ENCODE results near the gene CXXC1.
A peak's percentile ranks its signal among the peaks of the same experiment; 100 is the strongest.
"Not testable (repeated sequence)": the region's sequence is repeated elsewhere in the genome, so short reads cannot be mapped to it uniquely, and the experiment has no call there.

The CXXC1 gene

DNA sequence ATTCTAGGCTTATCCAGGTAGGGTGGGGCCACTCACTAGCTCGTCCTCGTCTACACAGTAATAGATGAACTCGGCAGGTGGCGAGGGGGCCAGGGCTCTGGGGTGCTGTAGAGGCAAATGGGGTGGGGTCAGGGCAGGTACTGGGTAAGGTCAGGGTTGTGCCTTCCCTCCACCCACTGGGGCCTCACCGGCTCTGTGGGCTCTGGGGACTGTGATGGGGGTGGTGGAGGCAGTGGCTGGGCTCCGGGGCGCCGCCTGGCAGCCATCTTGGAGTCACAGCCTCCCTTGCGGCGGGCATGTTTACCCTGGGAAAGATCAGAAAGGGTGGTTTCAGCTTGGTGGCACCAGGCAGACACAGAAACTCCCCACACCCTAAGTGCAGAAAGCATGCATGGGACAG is 12.6 kb downstream of the CXXC1 start:
- DNase-seq (ENCODE audit: low read depth in 2 of 2), result no peak

- DNase-seq (ENCODE audit: low read depth in 2 of 2), result no peak
Measured at GRCh38 chr18:50274044-50274442, 13.4 kb downstream of the CXXC1 start.

DNA sequence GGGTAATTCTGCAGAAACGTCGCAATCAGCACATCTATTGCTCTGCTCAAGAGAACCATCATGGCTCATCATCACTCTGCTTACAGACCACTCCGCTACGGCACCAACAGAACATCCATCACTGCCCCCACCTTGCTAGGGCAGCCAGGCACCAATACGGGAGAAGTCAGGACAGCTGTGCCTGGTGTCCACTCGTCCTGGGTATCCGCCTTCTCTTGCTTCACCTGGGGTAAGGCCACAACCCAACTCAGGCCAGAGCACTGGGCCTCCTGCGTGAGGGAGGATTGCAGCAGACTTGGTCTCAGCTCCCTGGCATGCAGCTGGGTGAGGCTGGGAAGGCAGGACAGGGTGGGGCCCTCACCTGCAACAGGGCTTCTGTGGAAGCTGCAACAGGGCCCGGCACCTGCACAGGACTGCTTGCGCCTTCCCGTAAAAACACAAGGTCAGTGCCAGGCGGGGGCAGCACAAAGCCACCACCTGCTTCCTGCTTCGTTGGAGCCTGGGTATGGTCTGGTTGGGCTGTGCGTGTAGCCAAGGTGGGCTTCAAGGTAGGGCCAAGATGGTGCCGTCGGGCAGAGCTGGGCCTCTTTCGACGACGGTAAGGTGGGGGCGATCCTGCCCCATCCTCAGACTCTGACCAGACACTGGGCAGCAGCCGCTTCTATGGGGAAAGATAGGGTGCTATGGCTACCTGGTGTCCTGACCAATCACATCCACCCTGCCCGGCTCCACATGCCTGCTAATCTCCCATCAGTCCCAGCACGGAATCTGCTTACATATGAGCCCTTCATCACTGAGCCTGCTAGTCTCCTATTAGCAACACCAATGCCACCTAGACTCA is 14.1 kb downstream of the CXXC1 start:
- DNase-seq (ENCODE audit: low read depth in 2 of 2), result no peak

DNA sequence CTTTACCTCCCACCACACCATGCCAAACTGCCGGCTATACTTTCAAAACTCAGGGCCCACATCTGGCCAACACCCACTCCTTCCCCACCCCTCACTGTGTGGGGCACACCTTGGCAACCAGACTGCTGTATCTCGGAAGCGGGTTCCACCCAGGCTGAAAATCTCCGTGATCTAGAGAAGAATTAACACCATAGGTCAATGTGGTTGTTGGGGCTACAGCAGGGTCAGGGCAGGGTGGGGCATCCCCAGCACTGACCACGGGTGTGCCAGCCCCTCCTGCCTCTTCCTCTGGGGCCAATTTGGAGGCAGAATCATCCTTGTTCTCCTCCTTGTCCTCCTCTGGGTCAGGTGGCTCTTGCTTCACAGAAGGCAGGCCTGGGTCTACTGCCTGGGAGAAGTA is 14.9 kb downstream of the CXXC1 start:
- no peak for DNase-seq (ENCODE audit: low read depth in 2 of 2)

GRCh38 chr18:50268022-50268747 is 19.3 kb downstream of the CXXC1 start:
- peak in 1 of 2 experiments; percentile 5 for DNase-seq (ENCODE audit: low read depth in 2 of 2)

GRCh38 chr18:50266248-50266704 is 21.2 kb downstream of the CXXC1 start, which contains the start of gene CFAP53:
CFAP53 (minus strand) TSS chr18:50266495; CDS start chr18:50266404, 91 bp downstream.
- DNase-seq (ENCODE audit: low read depth in 2 of 2), result peak; percentile 45 to 55

DNA sequence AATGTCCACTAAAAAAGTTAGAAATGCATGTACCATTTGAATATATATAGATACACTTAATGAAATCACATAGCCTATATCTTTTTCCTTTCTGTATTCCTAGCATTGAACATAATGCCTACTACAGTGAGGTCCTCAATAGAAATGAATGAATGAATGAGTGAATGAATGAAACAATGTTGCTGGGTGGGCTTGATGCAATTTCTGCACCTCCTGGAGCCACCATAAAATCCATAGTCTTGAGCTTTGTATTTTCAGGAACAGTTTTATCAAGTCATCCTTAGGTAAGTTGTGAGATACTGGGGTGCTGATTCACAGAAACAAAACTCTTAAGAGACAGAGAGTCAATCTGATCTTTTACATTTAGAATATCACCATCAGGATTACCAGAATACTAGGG is 24.5 kb downstream of the CXXC1 start:
- no peak for DNase-seq (ENCODE audit: low read depth in 2 of 2)

DNA sequence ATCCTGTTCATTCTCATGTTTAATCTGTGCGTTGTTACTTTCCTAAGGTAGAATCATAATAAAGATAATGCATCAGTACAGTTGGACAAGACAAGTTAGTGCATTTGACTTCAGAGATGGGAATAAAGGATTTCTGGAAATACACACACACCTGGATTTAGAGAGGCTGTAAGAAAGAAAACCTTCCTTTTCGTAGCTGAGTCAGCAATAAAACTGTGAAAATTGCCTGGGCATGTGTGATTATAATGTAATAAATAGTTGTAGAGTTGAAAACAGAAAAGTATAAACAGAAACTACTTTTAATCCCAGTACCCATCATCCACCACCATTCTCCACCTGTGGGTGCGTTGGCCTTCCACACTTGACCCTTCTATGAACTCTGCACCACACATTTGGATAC is 36.6 kb downstream of the CXXC1 start:
- DNase-seq (ENCODE audit: low read depth in 2 of 2), result no peak

- no peak for DNase-seq (ENCODE audit: low read depth in 2 of 2)
Measured at GRCh38 chr18:50249576-50249975, 37.9 kb downstream of the CXXC1 start.

DNA sequence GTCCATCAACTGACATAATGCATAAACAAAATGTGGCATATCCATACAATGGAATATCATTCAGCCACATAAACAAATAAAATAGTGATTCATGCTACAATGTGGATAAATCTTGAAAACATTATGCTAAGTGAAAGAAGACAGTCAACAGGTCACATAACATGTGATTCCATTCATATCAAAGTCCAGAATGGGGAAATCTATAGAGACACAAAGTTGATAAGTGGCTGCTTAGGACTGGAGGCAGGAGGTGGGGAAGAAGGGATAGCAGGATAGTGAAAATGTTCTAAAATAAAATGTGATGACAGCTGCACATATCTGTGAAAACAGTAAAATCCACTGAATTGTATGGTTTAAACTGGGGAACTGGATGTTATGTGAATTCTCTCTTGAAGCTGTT is 39.9 kb downstream of the CXXC1 start:
- DNase-seq (ENCODE audit: low read depth in 2 of 2), result no peak

GRCh38 chr18:50241768-50242167 is 45.7 kb downstream of the CXXC1 start:
- DNase-seq (ENCODE audit: low read depth in 2 of 2), result not testable (repeated sequence)

DNA sequence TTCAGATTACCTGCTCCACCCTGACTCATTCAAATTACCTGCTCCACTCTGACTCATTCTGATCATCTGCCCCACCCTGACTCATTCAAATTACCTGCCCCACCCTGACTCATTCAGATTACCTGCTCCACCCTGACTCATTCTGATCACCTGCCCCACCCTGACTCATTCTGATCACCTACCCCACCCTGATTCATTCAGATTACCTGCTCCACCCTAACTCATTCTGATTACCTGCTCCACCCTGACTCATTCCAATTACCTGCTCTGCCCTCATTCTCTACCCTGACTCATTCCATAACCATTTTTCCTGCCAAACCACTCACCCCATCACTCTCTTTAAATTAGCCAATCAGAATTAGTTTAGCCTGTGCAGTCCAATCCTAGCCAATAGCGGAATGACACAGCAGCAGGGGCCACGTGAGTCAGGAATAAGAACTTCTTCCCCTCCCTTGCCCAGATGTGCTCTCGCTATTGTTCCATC is 47.4 kb downstream of the CXXC1 start:
- no peak for DNase-seq (ENCODE audit: low read depth in 2 of 2)

DNA sequence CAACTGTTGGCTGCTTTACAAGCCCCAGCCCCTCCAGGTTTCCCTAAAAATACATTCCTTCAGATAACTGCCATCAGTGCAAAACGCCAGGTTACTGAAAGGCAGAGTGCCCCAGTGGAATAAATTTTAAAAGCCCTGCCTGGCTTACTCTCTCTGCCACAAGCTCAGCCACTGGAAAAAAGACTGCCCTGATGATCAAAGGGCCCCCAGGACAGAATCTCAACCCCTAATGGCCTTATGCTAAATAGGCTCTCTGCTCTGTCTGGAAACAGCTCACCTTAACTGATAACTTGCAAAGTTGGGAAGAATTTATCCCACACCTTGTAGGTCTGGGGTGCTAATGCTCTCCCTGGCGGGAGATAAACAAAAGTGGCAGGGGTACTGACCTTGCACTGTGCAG is 55.1 kb downstream of the CXXC1 start:
- no peak for DNase-seq (ENCODE audit: low read depth in 2 of 2)
